Common myeloid progenitor, CD34-positive (primary cell): ENCODE measurements around the gene PPP1R1B.

Source experiments
- CTCF ChIA-PET: fragments of 350-600 bp; sonication (Branson Sonifier 250); formaldehyde crosslinking; loops from one replicate; lab custom pipeline; 2021; ENCODE audit warnings: antibody characterized with exemption; lab: Charles Lee
- POLR2A ChIA-PET: fragments of 350-600 bp; sonication (Branson Sonifier 250); formaldehyde crosslinking; loops from one replicate; lab custom pipeline; 2021; ENCODE audit warnings: antibody characterized with exemption; lab: Charles Lee
- DNase-seq, 3 donors: peaks; one replicate each; pipeline versions ENCODE4 v3.0.0 to v3.0.0-alpha.2; 2013
- H3K27ac ChIP-seq, 2 experiments: 1 replicate in 1 of 2; 2 replicates in 1 of 2; pipeline ENCODE4 v1.7.0; 2013; ENCODE audit warnings: inconsistent platforms in 2 of 2, low read length in 2 of 2, mild to moderate bottlenecking in 2 of 2, low read depth in 1 of 2, moderate library complexity in 1 of 2; ENCODE audit not compliant: severe bottlenecking in 2 of 2, insufficient read depth in 1 of 2, poor library complexity in 1 of 2
- H3K27me3 ChIP-seq, 5 experiments: replicated peaks in 2 of 5; 1 replicate in 3 of 5; 2 replicates in 2 of 5; pipeline versions ENCODE4 v1.6.1 to v1.7.0; 2013; ENCODE audit warnings: low read length in 4 of 5, mild to moderate bottlenecking in 2 of 5, moderate library complexity in 2 of 5, inconsistent platforms in 1 of 5; ENCODE audit not compliant: insufficient read depth in 5 of 5, control insufficient read depth in 4 of 5
- H3K36me3 ChIP-seq, 4 experiments: 1 replicate in 2 of 4; 2 replicates in 2 of 4; pipeline versions ENCODE4 v1.6.1 to v1.7.0; 2013; ENCODE audit warnings: low read length in 3 of 4, control low read depth in 1 of 4, mild to moderate bottlenecking in 1 of 4; ENCODE audit not compliant: control insufficient read depth in 4 of 4, insufficient read depth in 4 of 4
- H3K4me1 ChIP-seq, 4 experiments: 1 replicate in 3 of 4; 2 replicates in 1 of 4; pipeline versions ENCODE4 v1.6.1 to v1.7.1; 2013; ENCODE audit warnings: low read length in 3 of 4, mild to moderate bottlenecking in 3 of 4, control low read depth in 1 of 4, inconsistent platforms in 1 of 4, moderate library complexity in 1 of 4; ENCODE audit not compliant: control insufficient read depth in 4 of 4, insufficient read depth in 4 of 4; ENCODE audit errors: control extremely low read depth in 1 of 4
- H3K4me3 ChIP-seq, 7 experiments: 1 replicate in 4 of 7; 2 replicates in 3 of 7; pipeline versions ENCODE4 v1.5.1 to v1.7.0; 2013; ENCODE audit warnings: mild to moderate bottlenecking in 7 of 7, low read length in 6 of 7, moderate library complexity in 6 of 7, inconsistent platforms in 2 of 7, low read depth in 2 of 7, control low read depth in 1 of 7; ENCODE audit not compliant: insufficient read depth in 4 of 7, control insufficient read depth in 1 of 7; ENCODE audit errors: extremely low read depth in 1 of 7
- H3K9me3 ChIP-seq, 5 experiments: 1 replicate in 4 of 5; 2 replicates in 1 of 5; pipeline versions ENCODE4 v1.6.1 to v1.7.1; 2013; ENCODE audit warnings: low read length in 4 of 5, mild to moderate bottlenecking in 2 of 5, inconsistent platforms in 1 of 5, low read depth in 1 of 5, moderate library complexity in 1 of 5; ENCODE audit not compliant: control insufficient read depth in 4 of 5, insufficient read depth in 2 of 5; ENCODE audit errors: control extremely low read depth in 1 of 5
- WGBS: methylation state at CpG from one replicate; pipeline ENCODE4 v1.1.5; 2013; ENCODE audit not compliant: insufficient coverage; 5-methylcytosine and 5-hydroxymethylcytosine counted together

Gene PPP1R1B

GRCh38 chr17:39604911-39605491 lies 21.8 kb upstream of the PPP1R1B start:
- POLR2A ChIA-PET = interaction anchor here (0.6 kb wide), 1 partner anchor 29 kb away, joined by 3 read pairs; no protein-coding TSS in a partner anchor
- DNase-seq = no peak
- Histone ChIP-seq H3K27ac (no peak overlapping the region), H3K9me3 (no peaks in the 10 kb centered on the region), H3K4me3 (peak overlapping the region in 1 of 7 experiments; percentile 38), H3K27me3 (peaks cover 25 to 100% (median 78%) of the 10 kb centered on the region in 5 experiments), H3K36me3 (no peaks in the 10 kb centered on the region), H3K4me1 (peaks cover 0 to 25% (median 12%) of the 10 kb centered on the region in 4 experiments)
- 6% methylated on average over 18 of the region's 31 CpGs for WGBS
- CTCF ChIA-PET = no interaction called here

- peaks cover 0 to 25% (median 12%) of the 10 kb centered on the region in 4 experiments for H3K4me1 ChIP-seq
- peak overlapping the region in 2 of 7 experiments; percentile 36 to 38 for H3K4me3 ChIP-seq
- DNase-seq = peak in 2 of 3 donors; percentile 32 to 50
- 2% methylated on average over 100 of the region's 102 CpGs for WGBS
- H3K27me3 ChIP-seq = peaks cover 25 to 98% (median 71%) of the 10 kb centered on the region in 5 experiments
- CTCF ChIA-PET = interaction anchor here (1.3 kb wide), 1 partner anchor 16 kb away, joined by 3 read pairs; no protein-coding TSS in a partner anchor
- H3K9me3 ChIP-seq = no peaks in the 10 kb centered on the region
- no peak overlapping the region for H3K27ac ChIP-seq
- H3K36me3 ChIP-seq = no peaks in the 10 kb centered on the region
- POLR2A ChIA-PET = interaction anchor here (0.6 kb wide), 1 partner anchor 30 kb away, joined by 3 read pairs; no protein-coding TSS in a partner anchor
Measured at GRCh38 chr17:39605492-39606433, 21.0 kb upstream of the PPP1R1B start.

GRCh38 chr17:39606434-39607056 lies 20.2 kb upstream of the PPP1R1B start:
- Histone ChIP-seq H3K4me3 (peak overlapping the region in 2 of 7 experiments; percentile 10 to 43), H3K27me3 (peaks cover 25 to 98% (median 67%) of the 10 kb centered on the region in 5 experiments), H3K27ac (no peak overlapping the region), H3K9me3 (no peaks in the 10 kb centered on the region), H3K36me3 (no peaks in the 10 kb centered on the region), H3K4me1 (peaks cover 0 to 25% (median 12%) of the 10 kb centered on the region in 4 experiments)
- POLR2A ChIA-PET = no interaction called here
- DNase-seq = no peak
- CTCF ChIA-PET = interaction anchor here (1.3 kb wide), 1 partner anchor 15 kb away, joined by 3 read pairs; no protein-coding TSS in a partner anchor
- 1% methylated on average over 50 of the region's 66 CpGs for WGBS

- Histone ChIP-seq H3K4me1 (peaks cover 0 to 25% (median 12%) of the 10 kb centered on the region in 4 experiments), H3K36me3 (no peaks in the 10 kb centered on the region), H3K27me3 (peaks cover 20 to 97% (median 60%) of the 10 kb centered on the region in 5 experiments), H3K9me3 (no peaks in the 10 kb centered on the region), H3K27ac (no peak overlapping the region), H3K4me3 (peak overlapping the region in 1 of 7 experiments; percentile 43)
- ChIA-PET CTCF (interaction anchor here (1.3 kb wide), 1 partner anchor 14 kb away, joined by 3 read pairs; no protein-coding TSS in a partner anchor), POLR2A (no interaction called here)
- WGBS = 3% methylated on average over 14 of the region's 40 CpGs
- no peak for DNase-seq
Measured at GRCh38 chr17:39607057-39607850, 19.5 kb upstream of the PPP1R1B start.

- Histone ChIP-seq H3K27ac (no peak within 1 kb of the TSS), H3K9me3 (no peaks in the 10 kb centered on the region), H3K36me3 (no peaks in the 10 kb centered on the region), H3K4me3 (peak within 1 kb of the TSS in 2 of 7 experiments; percentile 10 to 43), H3K27me3 (peaks cover 14 to 95% (median 54%) of the 10 kb centered on the region in 5 experiments), H3K4me1 (peaks cover 0 to 25% (median 12%) of the 10 kb centered on the region in 4 experiments)
- 9% methylated on average over 12 of the region's 20 CpGs for WGBS
- POLR2A ChIA-PET = no interaction called here
- DNase-seq = no peak
- CTCF ChIA-PET = no interaction called here
Measured at GRCh38 chr17:39607851-39608130, 19.0 kb upstream of the PPP1R1B start, which contains the start of gene NEUROD2. Gene NEUROD2 (minus strand): TSS chr17:39607920. CDS start chr17:39606599, 1,321 bp downstream.

- peaks cover 9 to 93% (median 49%) of the 10 kb centered on the region in 5 experiments for H3K27me3 ChIP-seq
- no peak overlapping the region for H3K4me3 ChIP-seq
- ChIA-PET POLR2A (no interaction called here), CTCF (no interaction called here)
- WGBS = 50% methylated on average over 2 of the region's 15 CpGs
- H3K9me3 ChIP-seq = no peaks in the 10 kb centered on the region
- H3K36me3 ChIP-seq = no peaks in the 10 kb centered on the region
- no peak overlapping the region for H3K27ac ChIP-seq
- peaks cover 0 to 25% (median 12%) of the 10 kb centered on the region in 4 experiments for H3K4me1 ChIP-seq
- DNase-seq = no peak
Measured at GRCh38 chr17:39608142-39608981, 18.4 kb upstream of the PPP1R1B start.
